ENCODE data around the gene FAM89B.

DNA sequence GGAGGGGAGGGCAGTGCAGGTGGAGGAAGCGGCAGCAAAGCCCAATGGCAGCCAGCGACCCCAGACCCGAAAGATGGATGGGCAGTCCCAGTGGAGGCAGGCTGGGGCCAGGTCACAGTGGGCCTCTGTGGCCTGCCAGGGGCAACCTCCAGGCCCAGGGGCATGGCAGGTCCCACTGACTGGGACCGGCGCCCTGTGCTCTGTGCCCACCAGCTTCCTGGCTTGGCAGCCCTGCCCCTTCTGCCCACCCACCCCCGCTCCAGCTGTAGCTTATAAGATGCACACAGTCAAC is 27.6 kb downstream of the FAM89B start:
- TF ChIP-seq, protein P1, sequence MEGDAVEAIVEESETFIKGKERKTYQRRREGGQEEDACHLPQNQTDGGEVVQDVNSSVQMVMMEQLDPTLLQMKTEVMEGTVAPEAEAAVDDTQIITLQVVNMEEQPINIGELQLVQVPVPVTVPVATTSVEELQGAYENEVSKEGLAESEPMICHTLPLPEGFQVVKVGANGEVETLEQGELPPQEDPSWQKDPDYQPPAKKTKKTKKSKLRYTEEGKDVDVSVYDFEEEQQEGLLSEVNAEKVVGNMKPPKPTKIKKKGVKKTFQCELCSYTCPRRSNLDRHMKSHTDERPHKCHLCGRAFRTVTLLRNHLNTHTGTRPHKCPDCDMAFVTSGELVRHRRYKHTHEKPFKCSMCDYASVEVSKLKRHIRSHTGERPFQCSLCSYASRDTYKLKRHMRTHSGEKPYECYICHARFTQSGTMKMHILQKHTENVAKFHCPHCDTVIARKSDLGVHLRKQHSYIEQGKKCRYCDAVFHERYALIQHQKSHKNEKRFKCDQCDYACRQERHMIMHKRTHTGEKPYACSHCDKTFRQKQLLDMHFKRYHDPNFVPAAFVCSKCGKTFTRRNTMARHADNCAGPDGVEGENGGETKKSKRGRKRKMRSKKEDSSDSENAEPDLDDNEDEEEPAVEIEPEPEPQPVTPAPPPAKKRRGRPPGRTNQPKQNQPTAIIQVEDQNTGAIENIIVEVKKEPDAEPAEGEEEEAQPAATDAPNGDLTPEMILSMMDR (IDR thresholded peaks at IDR 0.05 in 4 of 5, conservative IDR thresholded peaks at IDR 0.05 in 1 of 5) = no peak
- no peak for TF ChIP-seq POLR2A (IDR thresholded peaks at IDR 0.05)

Data from gastrocnemius medialis (tissue), 4 donors.